Pancreas (tissue), 10 donors: ENCODE results near the gene TRIM54. TPM values are rescaled to one million over a fixed set of nuclear protein-coding genes. Genes with fewer than 3 reads are reported as not detected.

Experiments
- ATAC-seq, 4 donors: fragments of 200-7000 bp; cut with Tn5 transposase; one replicate each; pipeline versions ENCODE4 v1.8.0 to v1.9.1; 2020; ENCODE audit warnings: mild to moderate bottlenecking in 4 of 4, moderate library complexity in 4 of 4
- DNase-seq, 6 donors: peaks; one replicate each; pipeline ENCODE4 v3.0.0-alpha.2; 2020
- FAIRE-seq: peaks from 2 replicates; lab custom pipeline; 2012; peaks lifted over from hg19 to GRCh38; lab: Jason Lieb, UNC
- H3K27ac ChIP-seq, 4 donors: fragments of 200-600 bp; sonication (generic); 1 replicate in 3 of 4; 2 replicates in 1 of 4; pipeline versions ENCODE4 v1.5.0 to v1.8.0; 2020
- H3K27me3 ChIP-seq, 4 donors: fragments of 200-600 bp; one replicate each; pipeline ENCODE4 v1.8.0; 2021
- H3K36me3 ChIP-seq, 3 donors: fragments of 200-600 bp; sonication (generic) in 1 of 3; one replicate each; pipeline versions ENCODE4 v1.5.0 to v1.8.0; 2020 to 2021
- H3K4me1 ChIP-seq, 3 donors: fragments of 200-600 bp; one replicate each; pipeline ENCODE4 v1.8.0; 2021
- H3K4me3 ChIP-seq, 4 donors: fragments of 200-600 bp; sonication (generic) in 2 of 4; one replicate each; pipeline versions ENCODE4 v1.5.0 to v1.8.0; 2020 to 2021
- H3K9me3 ChIP-seq, 4 donors: fragments of 200-600 bp; one replicate each; pipeline ENCODE4 v1.8.0; 2021
- WGBS, 2 donors: extraction: QIAGEN DNeasy Blood & Tissue Kit; methylation state at CpG; one replicate each; pipeline ENCODE4 v1.1.7; 2013; 5-methylcytosine and 5-hydroxymethylcytosine counted together
- intact Hi-C, 3 donors: fragments of 100-400 bp; cut with DNase I; formaldehyde crosslinking; loops; one replicate each; pipeline versions ENCODE4 v1.11.1 to v1.14.2; 2022
- polyA plus RNA-seq, 2 donors: library from polyadenylated mRNA; stranded (reverse); fragments of 200-250 nt; gene quantifications; one replicate each; pipeline ENCODE4 v1.2.3, GENCODE V29; 2013
- total RNA-seq, 6 donors: library from RNA; stranded (reverse); fragmentation: NEBNext Ultra II Directional in 4 of 6; extraction: Animal tissue kit (Norgen Biotek cat#: 25700) in 4 of 6; gene quantifications; one replicate each; pipeline versions ENCODE4 v1.2.1 to v1.2.4, GENCODE V29; 2021 to 2023
- TF ChIP-seq, protein P1 (sequence below), 4 donors: fragments of 200-600 bp; sonication (generic) in 3 of 4; IDR thresholded peaks; one replicate each; pipeline versions ENCODE4 v1.5.0 to v1.8.0; 2021; ENCODE audit warnings: antibody characterized with exemption in 4 of 4
- donor health status: healthy with polysubstance abuse.
- donor health status: DM: no; HTN: no; CAD: no; lungs with moderate emphysema.
- donor health status: DM: no; HTN: no; CAD: no.
- donor health status: control.
- donor health status: control.
- donor health status: Bipolar disorder and iron deficiency.
- donor health status: DM: yes; HTN: yes; CAD: no.
- donor health status: DM: no; HTN: no; CAD: no.
- donor health status: DM: no; HTN: no; CAD: no.
- donor health status: DM: yes; HTN: yes; CAD: no.

TRIM54 gene
- total and polyA plus RNA-seq, 8 donors = 0.08 to 1.1 (median 0.29) TPM

DNA sequence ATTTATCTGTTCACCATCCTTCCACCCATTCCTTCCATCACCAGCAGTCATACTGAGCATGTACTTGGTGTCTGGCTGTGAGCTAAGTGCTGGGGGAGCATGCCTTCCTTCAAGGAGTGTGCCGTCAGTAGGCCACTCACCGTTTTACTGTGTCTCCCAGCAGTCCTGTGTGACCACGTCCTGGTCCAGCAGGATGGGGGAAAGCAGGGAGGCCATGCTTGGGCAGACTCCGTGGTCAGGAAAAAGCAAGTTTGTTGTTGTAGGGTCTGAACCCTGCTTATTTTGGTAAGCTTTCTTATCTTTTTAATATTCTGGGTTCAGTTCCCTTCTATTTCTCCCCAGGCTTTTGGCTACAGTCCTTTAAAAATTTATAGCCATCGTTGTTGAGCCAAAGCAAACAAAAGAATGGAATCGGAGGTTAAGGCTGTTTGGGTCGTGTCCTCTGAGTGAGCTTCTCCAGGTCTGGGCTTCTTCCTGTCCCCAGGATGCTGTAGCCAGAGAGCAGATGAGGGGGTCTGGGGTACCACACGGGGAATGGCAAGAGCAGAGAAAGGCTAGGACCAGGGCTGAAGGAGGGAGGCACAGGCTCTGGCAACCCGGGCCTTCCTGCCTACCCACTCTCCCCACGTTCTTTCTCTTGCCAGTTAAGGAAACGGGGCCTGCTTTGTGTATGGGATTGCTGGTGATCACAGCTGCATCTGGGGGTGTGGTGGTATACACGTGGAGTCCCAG, 32.9 kb upstream of the TRIM54 start:
- no peak for FAIRE-seq

DNA sequence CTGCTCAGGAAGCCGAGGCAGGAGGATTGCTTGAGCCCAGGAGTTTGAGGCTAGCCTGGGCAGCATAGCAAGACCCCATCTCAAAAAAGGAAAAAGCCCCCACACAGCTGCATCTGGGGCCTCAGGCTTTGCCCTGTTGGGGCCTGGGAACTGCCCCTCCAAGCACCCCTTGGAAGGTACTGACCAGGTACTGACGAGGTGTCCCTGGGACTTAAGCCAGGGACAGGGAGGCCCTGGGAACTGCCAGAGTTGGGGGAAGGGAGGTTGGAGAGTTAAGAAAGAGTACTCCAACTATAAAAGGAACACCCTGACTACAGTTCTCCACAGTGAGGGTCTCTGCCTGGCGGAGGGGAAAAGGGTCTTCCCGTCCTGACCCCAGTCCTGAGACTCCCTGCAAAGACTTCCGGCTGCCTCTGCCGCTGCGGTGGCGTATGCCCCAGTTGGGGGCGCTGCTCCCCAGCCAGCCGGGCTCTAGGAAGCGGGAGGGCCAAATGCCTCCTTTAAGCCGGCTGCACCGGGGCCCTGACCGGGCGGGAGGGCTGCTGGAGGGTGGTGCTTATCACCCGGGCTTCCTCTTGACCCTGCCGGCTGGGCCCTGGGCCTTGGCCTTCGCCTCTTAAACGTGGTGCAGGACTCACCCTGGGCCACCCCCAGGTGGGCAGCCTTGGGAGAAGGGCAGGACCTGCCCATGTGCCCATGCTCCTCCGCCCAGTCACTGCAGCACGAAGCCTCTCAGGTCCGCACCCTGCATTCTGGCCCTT, 32.2 kb upstream of the TRIM54 start:
- peak; percentile 81 to 97 (median 86) for ATAC-seq
- Histone ChIP-seq H3K27me3 (no peaks in the 10 kb centered on the region), H3K36me3 (no peaks in the 10 kb centered on the region), H3K4me3 (no peak overlapping the region), H3K9me3 (no peaks in the 10 kb centered on the region), H3K4me1 (no peaks in the 10 kb centered on the region), H3K27ac (no peak overlapping the region)
- TF ChIP-seq, protein P1, sequence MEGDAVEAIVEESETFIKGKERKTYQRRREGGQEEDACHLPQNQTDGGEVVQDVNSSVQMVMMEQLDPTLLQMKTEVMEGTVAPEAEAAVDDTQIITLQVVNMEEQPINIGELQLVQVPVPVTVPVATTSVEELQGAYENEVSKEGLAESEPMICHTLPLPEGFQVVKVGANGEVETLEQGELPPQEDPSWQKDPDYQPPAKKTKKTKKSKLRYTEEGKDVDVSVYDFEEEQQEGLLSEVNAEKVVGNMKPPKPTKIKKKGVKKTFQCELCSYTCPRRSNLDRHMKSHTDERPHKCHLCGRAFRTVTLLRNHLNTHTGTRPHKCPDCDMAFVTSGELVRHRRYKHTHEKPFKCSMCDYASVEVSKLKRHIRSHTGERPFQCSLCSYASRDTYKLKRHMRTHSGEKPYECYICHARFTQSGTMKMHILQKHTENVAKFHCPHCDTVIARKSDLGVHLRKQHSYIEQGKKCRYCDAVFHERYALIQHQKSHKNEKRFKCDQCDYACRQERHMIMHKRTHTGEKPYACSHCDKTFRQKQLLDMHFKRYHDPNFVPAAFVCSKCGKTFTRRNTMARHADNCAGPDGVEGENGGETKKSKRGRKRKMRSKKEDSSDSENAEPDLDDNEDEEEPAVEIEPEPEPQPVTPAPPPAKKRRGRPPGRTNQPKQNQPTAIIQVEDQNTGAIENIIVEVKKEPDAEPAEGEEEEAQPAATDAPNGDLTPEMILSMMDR (IDR thresholded peaks at IDR 0.05) = peak; percentile 18 to 60 (median 37)
- no peak for FAIRE-seq
- peak in 5 of 6 donors; percentile 25 to 84 (median 59) for DNase-seq
- intact Hi-C loops = no loop called here
- 19 to 22% methylated on average over 22 of the region's 22 CpGs for WGBS, 2 donors

More for the DNA sequence above, 32.9 kb upstream of the TRIM54 start:
- no peaks in the 10 kb centered on the region for H3K9me3 ChIP-seq
- intact Hi-C loops = no loop called here
- no peak overlapping the region for H3K27ac ChIP-seq
- ATAC-seq = no peak
- TF ChIP-seq, protein P1 (IDR thresholded peaks at IDR 0.05) = no peak
- WGBS, 2 donors = 46 to 50% methylated on average over 12 of the region's 12 CpGs
- H3K36me3 ChIP-seq = no peaks in the 10 kb centered on the region
- no peak overlapping the region for H3K4me3 ChIP-seq
- H3K27me3 ChIP-seq = no peaks in the 10 kb centered on the region
- H3K4me1 ChIP-seq = no peaks in the 10 kb centered on the region
- DNase-seq = peak in 1 of 6 donors; percentile 22

DNA sequence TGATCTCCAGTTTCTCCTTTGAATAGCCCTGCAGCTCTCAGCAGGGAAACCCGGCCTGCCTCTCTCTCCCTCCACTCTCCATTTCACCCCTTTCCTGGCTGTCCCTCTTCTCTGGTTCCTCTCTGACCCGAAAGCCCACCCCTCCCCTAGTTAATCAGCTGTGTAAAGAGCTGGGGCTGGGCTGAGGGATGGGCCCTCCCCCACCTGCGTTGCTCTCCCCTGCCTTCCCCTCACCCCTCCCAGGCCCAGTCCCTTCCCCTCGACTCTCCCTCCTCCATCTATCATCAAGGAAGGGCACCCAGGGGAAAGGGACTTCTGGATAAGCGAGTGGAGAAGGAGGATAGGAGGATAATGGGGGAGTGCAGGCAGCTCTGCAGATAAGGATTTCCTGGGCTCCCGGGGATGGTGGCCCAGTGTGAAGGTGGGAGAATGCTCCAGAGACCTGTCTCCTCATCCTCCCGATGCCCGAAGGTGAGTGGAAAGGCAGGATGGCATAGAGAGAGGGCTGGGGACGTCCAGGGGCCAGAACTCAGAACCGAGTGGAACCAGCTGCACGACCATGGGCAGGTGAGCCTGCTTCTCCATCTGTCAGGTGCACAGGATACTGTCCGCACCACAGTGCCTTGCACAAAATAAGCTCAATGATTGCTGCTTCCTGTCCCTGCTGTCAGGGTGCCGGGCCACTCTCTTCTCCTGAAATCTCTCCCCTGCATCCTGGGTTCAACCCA, 31.4 kb upstream of the TRIM54 start:
- Histone ChIP-seq H3K4me3 (no peak overlapping the region), H3K36me3 (no peaks in the 10 kb centered on the region), H3K9me3 (no peaks in the 10 kb centered on the region), H3K4me1 (no peaks in the 10 kb centered on the region), H3K27ac (no peak overlapping the region), H3K27me3 (no peaks in the 10 kb centered on the region)
- intact Hi-C loops = no loop called here
- ATAC-seq (no peak), DNase-seq (peak in 1 of 6 donors; percentile 18), FAIRE-seq (no peak)
- 59 to 67% methylated on average over 13 of the region's 13 CpGs for WGBS, 2 donors
- TF ChIP-seq, protein P1 (IDR thresholded peaks at IDR 0.05) = no peak

DNA sequence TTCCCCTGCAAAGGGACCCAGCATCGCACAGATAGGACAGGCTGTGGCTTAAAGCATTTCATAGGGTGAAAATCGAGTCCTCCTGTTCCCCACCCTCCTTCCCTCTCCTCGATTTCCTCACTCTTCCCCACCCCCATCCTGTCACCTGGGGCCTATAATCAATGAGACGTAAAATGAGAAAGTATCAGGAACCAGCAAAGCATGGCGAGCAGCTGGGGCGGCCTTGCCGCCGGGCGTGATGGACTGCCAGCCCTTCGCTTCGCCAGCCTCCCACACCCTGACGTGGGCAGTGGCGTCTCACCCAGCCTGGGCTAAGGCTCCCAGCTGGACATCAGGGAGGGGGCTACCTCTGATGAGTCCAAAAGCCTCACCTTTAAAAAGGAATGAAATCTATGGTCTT, 30.5 kb upstream of the TRIM54 start:
- H3K4me1 ChIP-seq = no peaks in the 10 kb centered on the region
- H3K27ac ChIP-seq = no peak overlapping the region
- no peak for FAIRE-seq
- no peak overlapping the region for H3K4me3 ChIP-seq
- WGBS, 2 donors = 71 to 79% methylated on average over 13 of the region's 13 CpGs
- H3K36me3 ChIP-seq = no peaks in the 10 kb centered on the region
- no peak for ATAC-seq
- peak in 1 of 6 donors; percentile 33 for DNase-seq
- intact Hi-C loops = no loop called here
- TF ChIP-seq, protein P1 (IDR thresholded peaks at IDR 0.05) = no peak
- H3K27me3 ChIP-seq = no peaks in the 10 kb centered on the region
- H3K9me3 ChIP-seq = no peaks in the 10 kb centered on the region
